Naive thymus-derived CD8-positive, alpha-beta T cell (primary cell): Measurements from ENCODE around the gene YPEL1. TPM values are rescaled to one million over a fixed set of nuclear protein-coding genes. Genes with fewer than 3 reads are reported as not detected.

Experiments used
- ATAC-seq, 2 donors: fragments of 150-1000 bp; cut with Tn5 transposase in 1 of 2; sonication (Bioruptor Pico), chemical (Tn5 transposase) in 1 of 2; 1 replicate in 1 of 2; 2 replicates in 1 of 2; pipeline ENCODE4 v1.10.0; 2021; ENCODE audit warnings: mild to moderate bottlenecking in 2 of 2, moderate library complexity in 2 of 2
- POLR2A ChIA-PET: fragments of 350-600 bp; sonication (Branson Sonifier 250); formaldehyde crosslinking; loops from one replicate; lab custom pipeline; 2021; ENCODE audit warnings: antibody characterized with exemption; lab: Charles Lee
- DNase-seq, 10 donors: peaks; one replicate each; pipeline versions ENCODE4 v3.0.0 to v3.0.0-alpha.2; 2020 to 2022
- H3K27ac Mint-ChIP-seq, 10 donors: one replicate each; pipeline ENCODE4 v1.8.0; 2020 to 2022; ENCODE audit warnings: mild to moderate bottlenecking in 10 of 10, mixed read lengths in 10 of 10, moderate library complexity in 4 of 10, inconsistent platforms in 1 of 10
- H3K27me3 Mint-ChIP-seq, 5 donors: one replicate each; pipeline ENCODE4 v1.8.0; 2021 to 2022; ENCODE audit warnings: mixed read lengths in 5 of 5
- H3K36me3 Mint-ChIP-seq, 3 donors: one replicate each; pipeline ENCODE4 v1.8.0; 2020 to 2022; ENCODE audit warnings: mixed read lengths in 3 of 3, mild to moderate bottlenecking in 2 of 3, inconsistent platforms in 1 of 3
- H3K4me1 Mint-ChIP-seq, 4 donors: one replicate each; pipeline ENCODE4 v1.8.0; 2021 to 2022; ENCODE audit warnings: mixed read lengths in 4 of 4
- H3K4me3 Mint-ChIP-seq, 10 donors: one replicate each; pipeline ENCODE4 v1.8.0; 2020 to 2022; ENCODE audit warnings: mild to moderate bottlenecking in 10 of 10, mixed read lengths in 10 of 10, moderate library complexity in 6 of 10, inconsistent platforms in 1 of 10
- H3K9me3 Mint-ChIP-seq, 9 donors: one replicate each; pipeline ENCODE4 v1.8.0; 2020 to 2022; ENCODE audit warnings: mixed read lengths in 9 of 9, mild to moderate bottlenecking in 3 of 9, inconsistent platforms in 1 of 9, moderate library complexity in 1 of 9
- polyA plus RNA-seq, 3 donors: library from polyadenylated mRNA; unstranded; fragments of 300-500 nt; fragmentation: Illumina TruSeq; gene quantifications; one replicate each; pipeline ENCODE4 v1.2.3, GENCODE V29; 2021
- total RNA-seq, 8 experiments: library from RNA in 2 of 8; stranded (reverse) in 2 of 8; gene quantifications; one replicate each; pipeline ENCODE4 v1.2.3 and lab custom pipeline; 2021 to 2026

Gene YPEL1
- total and polyA plus RNA-seq, 5 experiments from 2014 or later, result 1.8 to 15.3 (median 5.3) TPM

DNA sequence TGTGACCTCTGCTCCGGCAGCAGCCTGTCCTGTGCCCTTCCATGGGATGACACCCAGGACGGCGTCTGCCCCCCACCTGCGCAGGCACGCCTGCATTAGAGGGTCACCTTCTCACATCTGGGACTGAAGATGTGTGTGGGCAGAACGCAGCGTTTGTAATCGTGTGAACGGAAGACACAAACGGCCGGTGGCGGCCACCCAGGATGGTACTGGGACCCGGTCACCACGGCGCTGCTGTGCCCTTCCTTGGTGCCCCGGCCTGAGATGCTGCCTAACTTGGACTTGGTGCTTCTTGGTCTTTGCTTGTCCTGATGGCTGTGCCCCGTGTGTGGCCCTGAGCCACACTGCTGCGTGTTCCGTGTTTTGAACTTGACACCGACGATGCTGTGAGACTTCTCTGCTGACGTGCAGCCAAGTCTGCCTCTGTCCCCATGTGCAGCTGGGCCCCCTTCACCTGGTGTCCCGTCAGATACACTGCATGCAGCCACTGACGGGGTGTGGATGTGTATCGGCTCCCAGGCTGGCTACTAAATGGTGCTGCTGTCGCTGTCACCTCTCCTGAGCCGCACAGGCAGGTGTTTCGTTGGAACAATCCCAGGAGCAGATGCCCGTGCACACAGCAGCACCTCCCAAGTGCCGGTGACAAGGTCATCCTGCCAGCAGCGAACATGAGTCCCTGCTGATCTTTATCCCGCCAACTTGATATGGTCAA lies 21.4 kb downstream of the YPEL1 start:
- ATAC-seq (no peak), DNase-seq (no peak)
- Mint-ChIP-seq H3K27ac (no peak overlapping the region), H3K4me3 (no peak overlapping the region), H3K4me1 (peaks cover 4 to 15% (median 8%) of the 10 kb centered on the region in 4 donors), H3K27me3 (no peaks in the 10 kb centered on the region), H3K9me3 (no peaks in the 10 kb centered on the region), H3K36me3 (no peaks in the 10 kb centered on the region)
- POLR2A ChIA-PET, result no interaction called here

GRCh38 chr22:21713428-21714058 lies 22.1 kb downstream of the YPEL1 start:
- Mint-ChIP-seq H3K27me3 (no peaks in the 10 kb centered on the region), H3K4me3 (peak overlapping the region in 5 of 10 donors; percentile 12 to 66 (median 60)), H3K4me1 (peaks cover 4 to 10% (median 7%) of the 10 kb centered on the region in 4 donors), H3K36me3 (no peaks in the 10 kb centered on the region), H3K9me3 (no peaks in the 10 kb centered on the region), H3K27ac (peak overlapping the region in 4 of 10 donors; percentile 15 to 49 (median 28))
- DNase-seq (no peak), ATAC-seq (no peak)
- POLR2A ChIA-PET, result no interaction called here

DNA sequence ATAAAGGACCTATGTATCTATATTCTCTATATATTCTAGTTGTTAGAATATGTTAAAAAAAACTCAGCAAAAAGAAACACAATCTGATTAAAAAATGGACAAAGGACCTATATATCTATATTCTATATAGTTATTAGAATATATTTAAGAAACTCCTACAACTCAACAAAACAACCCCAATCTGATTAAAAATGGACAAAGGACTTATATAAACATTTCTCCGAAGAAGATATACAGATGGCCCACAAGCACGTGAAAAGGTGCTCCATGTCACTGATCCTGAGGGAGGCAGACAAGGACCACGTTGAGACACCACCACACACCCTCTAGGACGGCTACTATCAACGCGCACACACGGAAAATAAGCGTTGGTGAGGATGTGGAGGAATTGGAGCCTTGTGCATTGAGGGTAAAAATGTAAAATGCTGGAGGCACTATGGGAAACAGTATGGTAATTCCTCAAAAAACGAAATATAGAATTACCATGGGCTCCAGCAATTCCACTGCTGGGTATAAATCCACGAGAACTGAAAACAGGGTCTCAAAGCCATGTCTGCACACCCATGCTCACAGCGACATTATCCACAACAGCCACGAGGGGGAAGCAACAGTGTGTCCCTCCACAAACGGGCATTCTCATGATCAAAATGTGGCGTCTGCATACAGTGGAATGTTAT lies 22.7 kb downstream of the YPEL1 start:
- Mint-ChIP-seq H3K27me3 (no peaks in the 10 kb centered on the region), H3K27ac (peak overlapping the region in 4 of 10 donors; percentile 15 to 60 (median 28)), H3K36me3 (no peaks in the 10 kb centered on the region), H3K4me1 (peaks cover 4 to 10% (median 7%) of the 10 kb centered on the region in 4 donors), H3K4me3 (peak overlapping the region in 6 of 10 donors; percentile 12 to 66 (median 49)), H3K9me3 (no peaks in the 10 kb centered on the region)
- POLR2A ChIA-PET, result no interaction called here
- ATAC-seq (peak; percentile 90 to 98), DNase-seq (peak; percentile 21 to 78 (median 46))

DNA sequence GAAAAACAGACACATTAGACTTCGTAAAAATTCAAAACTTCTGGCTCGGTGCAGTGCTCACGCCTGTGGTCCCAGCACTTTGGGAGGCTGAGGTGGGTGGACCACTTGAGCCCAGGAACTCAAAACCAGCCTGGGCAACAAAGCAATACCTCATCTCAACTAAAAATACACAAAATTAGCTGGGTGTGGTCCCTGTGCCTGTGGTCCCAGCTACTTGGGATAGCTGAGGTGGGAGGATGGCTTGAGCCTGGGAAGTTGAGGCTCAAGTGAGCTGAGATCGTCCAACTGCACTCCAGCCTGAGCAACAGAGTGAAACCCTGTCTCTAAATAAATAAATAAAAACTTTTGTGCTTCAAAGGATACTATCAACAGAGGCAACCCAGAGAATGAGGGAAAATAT lies 23.7 kb downstream of the YPEL1 start:
- no peaks in the 10 kb centered on the region for H3K9me3 Mint-ChIP-seq
- no peak for DNase-seq
- ATAC-seq, result no peak
- H3K36me3 Mint-ChIP-seq, result no peaks in the 10 kb centered on the region
- H3K4me1 Mint-ChIP-seq, result peaks cover 4 to 8% (median 7%) of the 10 kb centered on the region in 4 donors
- no peaks in the 10 kb centered on the region for H3K27me3 Mint-ChIP-seq
- no peak overlapping the region for H3K27ac Mint-ChIP-seq
- POLR2A ChIA-PET, result no interaction called here
- no peak overlapping the region for H3K4me3 Mint-ChIP-seq

DNA sequence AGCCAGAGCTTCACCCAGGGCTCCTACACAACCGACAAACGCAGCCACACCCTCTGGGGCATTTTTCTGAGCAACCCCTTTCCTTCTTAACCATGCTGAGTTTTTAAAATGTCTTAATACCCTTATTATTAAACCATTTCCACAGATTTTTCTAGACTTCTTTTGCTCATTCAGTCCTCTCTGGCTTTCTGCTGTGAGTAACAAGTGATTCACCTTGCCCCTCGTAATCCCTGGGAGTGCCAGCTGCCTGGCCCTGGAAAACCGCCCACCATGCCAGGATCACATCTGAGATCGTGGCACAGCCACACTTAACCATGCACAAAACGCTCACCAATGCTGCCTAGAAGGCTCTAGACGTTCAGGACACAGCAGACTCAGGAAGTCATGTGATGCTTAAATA lies 25.4 kb downstream of the YPEL1 start:
- no peaks in the 10 kb centered on the region for H3K9me3 Mint-ChIP-seq

DNA sequence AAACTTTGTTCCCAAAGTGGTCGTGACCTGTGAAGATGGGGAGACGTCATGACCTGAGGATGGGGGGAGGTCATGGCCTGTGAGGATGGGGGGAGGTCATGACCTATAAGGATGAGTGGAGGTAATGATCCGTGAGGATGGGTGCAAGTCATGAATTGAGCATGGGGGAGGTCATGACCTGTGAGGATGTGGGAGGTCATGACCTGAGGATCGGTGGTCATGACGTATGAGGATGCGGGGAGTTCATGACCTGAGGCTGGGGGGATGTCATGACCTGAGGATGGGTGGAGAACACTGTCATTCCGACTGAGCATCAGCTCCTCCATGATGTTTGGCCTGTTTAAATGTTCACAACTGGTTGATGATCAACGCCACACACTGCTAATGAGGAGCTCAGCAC lies 25.9 kb downstream of the YPEL1 start:
- no peaks in the 10 kb centered on the region for H3K27me3 Mint-ChIP-seq
- no peak overlapping the region for H3K27ac Mint-ChIP-seq
- peaks cover 4 to 8% (median 7%) of the 10 kb centered on the region in 4 donors for H3K4me1 Mint-ChIP-seq
- ATAC-seq (no peak), DNase-seq (no peak)
- no peaks in the 10 kb centered on the region for H3K9me3 Mint-ChIP-seq
- POLR2A ChIA-PET, result no interaction called here
- no peak overlapping the region for H3K4me3 Mint-ChIP-seq
- no peaks in the 10 kb centered on the region for H3K36me3 Mint-ChIP-seq

More for the DNA sequence above, 25.4 kb downstream of the YPEL1 start:
- POLR2A ChIA-PET, result no interaction called here
- H3K4me1 Mint-ChIP-seq, result peaks cover 4 to 8% (median 7%) of the 10 kb centered on the region in 4 donors
- ATAC-seq (no peak), DNase-seq (no peak)
- H3K4me3 Mint-ChIP-seq, result no peak overlapping the region
- H3K27ac Mint-ChIP-seq, result peak overlapping the region in 1 of 10 donors; percentile 19
- H3K36me3 Mint-ChIP-seq, result no peaks in the 10 kb centered on the region
- no peaks in the 10 kb centered on the region for H3K27me3 Mint-ChIP-seq

DNA sequence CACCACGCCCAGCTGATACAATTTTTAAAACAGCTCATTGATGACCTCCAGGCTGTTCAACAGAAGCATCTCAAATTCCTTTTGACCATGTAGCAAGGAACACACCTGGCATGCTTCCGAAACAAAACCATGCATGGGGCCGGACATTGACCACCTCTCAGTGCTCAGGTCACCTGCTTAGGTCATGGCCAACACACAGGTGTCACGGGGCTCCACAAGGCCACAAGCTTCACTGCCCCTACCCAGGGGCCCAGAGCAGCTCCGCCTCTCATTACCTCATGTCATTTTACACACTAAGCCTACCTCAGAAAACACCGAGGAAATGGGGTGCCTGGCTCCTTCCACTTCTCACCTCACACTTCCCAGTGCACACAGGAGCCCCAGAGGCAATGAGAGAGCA lies 26.6 kb downstream of the YPEL1 start:
- H3K4me1 Mint-ChIP-seq, result peaks cover 4 to 8% (median 7%) of the 10 kb centered on the region in 4 donors
- ATAC-seq (no peak), DNase-seq (no peak)
- no peak overlapping the region for H3K4me3 Mint-ChIP-seq
- no peaks in the 10 kb centered on the region for H3K9me3 Mint-ChIP-seq
- no peaks in the 10 kb centered on the region for H3K27me3 Mint-ChIP-seq
- POLR2A ChIA-PET, result no interaction called here
- H3K27ac Mint-ChIP-seq, result no peak overlapping the region
- H3K36me3 Mint-ChIP-seq, result no peaks in the 10 kb centered on the region

DNA sequence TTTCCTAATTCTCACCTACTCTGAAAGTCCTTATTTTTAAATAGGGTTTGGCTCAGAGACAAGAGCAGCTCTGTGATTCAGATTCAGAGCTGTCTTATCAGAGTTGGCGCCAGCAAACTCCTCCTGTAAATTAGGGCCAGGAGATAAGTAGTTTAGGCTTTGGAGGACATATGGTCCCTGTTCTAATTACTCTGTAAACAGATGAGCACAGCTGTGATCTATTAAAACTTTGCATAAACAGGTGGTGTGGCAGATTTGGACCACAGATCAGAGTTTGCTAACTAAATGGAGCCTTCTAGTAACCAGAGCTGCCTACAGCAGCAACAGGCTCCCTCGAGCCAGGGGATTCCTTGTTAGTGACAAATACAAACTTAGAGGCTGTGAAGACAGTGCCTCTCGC lies 27.9 kb downstream of the YPEL1 start:
- no peak overlapping the region for H3K27ac Mint-ChIP-seq
- DNase-seq, result no peak
- no peaks in the 10 kb centered on the region for H3K27me3 Mint-ChIP-seq
- no peak overlapping the region for H3K4me3 Mint-ChIP-seq
- no peaks in the 10 kb centered on the region for H3K9me3 Mint-ChIP-seq
- no peaks in the 10 kb centered on the region for H3K36me3 Mint-ChIP-seq
- POLR2A ChIA-PET, result interaction anchor here (0.6 kb wide), 1 partner anchor 921 kb away, joined by 4 read pairs; no protein-coding TSS in a partner anchor
- no peak for ATAC-seq
- H3K4me1 Mint-ChIP-seq, result peaks cover 0 to under 1% (median under 1%) of the 10 kb centered on the region in 4 donors

DNA sequence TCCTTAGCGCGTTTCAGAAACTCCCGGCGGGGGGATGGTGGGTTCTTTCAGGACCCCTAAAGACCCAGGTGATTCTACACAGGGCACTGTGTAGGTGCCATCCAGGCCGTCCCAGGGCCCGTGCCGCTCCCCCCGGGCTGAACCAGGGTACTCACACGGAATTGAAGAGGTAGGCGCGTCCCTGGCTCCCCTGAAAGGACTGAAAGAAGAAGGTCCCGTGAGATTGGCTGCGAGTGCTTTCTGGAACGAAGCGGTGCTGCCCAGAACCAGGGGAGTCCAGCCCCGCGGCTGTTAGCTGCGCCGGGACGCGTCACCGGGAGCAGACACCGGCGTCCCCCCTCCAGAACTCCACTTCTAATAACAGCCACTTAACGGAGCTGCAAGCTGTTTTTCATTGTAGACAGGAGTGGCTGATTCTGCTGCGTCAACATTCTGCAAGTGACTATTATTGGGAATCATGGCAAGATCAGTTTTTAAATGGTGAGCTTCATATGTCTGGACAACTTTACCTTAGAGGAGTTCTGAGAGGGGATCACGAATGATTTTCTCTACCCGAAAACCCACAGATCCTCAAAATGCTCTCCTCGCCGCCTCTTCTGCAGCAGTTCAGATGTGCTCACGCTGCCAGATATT lies 31.8 kb downstream of the YPEL1 start:
- POLR2A ChIA-PET, result no interaction called here
- peak overlapping the region in 2 of 10 donors; percentile 50 to 51 for H3K27ac Mint-ChIP-seq
- no peaks in the 10 kb centered on the region for H3K27me3 Mint-ChIP-seq

GRCh38 chr22:21702700-21703683 lies 32.6 kb downstream of the YPEL1 start:
- DNase-seq, result no peak
- POLR2A ChIA-PET, result no interaction called here
- H3K27me3 Mint-ChIP-seq, result no peaks in the 10 kb centered on the region
- peak overlapping the region in 7 of 10 donors; percentile 47 to 97 (median 87) for H3K27ac Mint-ChIP-seq
- H3K36me3 Mint-ChIP-seq, result peaks cover 0 to 2% (median 0%) of the 10 kb centered on the region in 3 donors
- H3K9me3 Mint-ChIP-seq, result no peaks in the 10 kb centered on the region
- ATAC-seq, result no peak
- H3K4me1 Mint-ChIP-seq, result peaks cover 0 to 8% (median 3%) of the 10 kb centered on the region in 4 donors
- no peak overlapping the region for H3K4me3 Mint-ChIP-seq

More for the DNA sequence above, 31.8 kb downstream of the YPEL1 start:
- ATAC-seq (no peak), DNase-seq (no peak)
- Mint-ChIP-seq H3K9me3 (no peaks in the 10 kb centered on the region), H3K4me1 (peaks cover 0 to 8% (median 3%) of the 10 kb centered on the region in 4 donors), H3K4me3 (no peak overlapping the region), H3K36me3 (peaks cover 0 to 2% (median 0%) of the 10 kb centered on the region in 3 donors)

DNA sequence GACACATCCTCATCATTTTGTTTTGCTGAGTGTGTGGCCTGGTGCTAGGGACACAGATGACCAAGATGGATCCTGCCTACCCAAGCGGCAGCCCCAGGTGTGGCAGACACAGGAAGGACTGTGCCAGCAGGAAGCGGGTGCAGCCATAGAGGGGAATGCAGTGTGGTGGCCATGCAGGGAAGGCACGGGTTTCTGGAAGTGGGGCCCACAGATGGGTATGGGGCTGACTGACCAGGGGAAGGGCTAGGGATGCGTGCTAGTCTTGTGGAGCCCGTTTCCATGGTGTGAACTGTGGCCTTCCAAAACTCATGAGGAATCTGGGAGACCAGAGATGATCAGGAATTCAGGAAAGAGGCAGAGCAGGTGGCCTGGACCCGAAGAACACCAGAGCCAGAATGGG lies 33.5 kb downstream of the YPEL1 start:
- ATAC-seq (no peak), DNase-seq (no peak)
- Mint-ChIP-seq H3K27ac (peak overlapping the region in 9 of 10 donors; percentile 57 to 97 (median 71)), H3K9me3 (no peaks in the 10 kb centered on the region), H3K4me3 (no peak overlapping the region), H3K4me1 (peaks cover 0 to 8% (median 3%) of the 10 kb centered on the region in 4 donors), H3K36me3 (peaks cover 0 to 2% (median 0%) of the 10 kb centered on the region in 3 donors), H3K27me3 (no peaks in the 10 kb centered on the region)
- POLR2A ChIA-PET, result no interaction called here
